AG09319 (cell line): ENCODE measurements around the gene ALX4.

Source experiments
- DNase-seq: peaks from one replicate; pipeline ENCODE4 v3.0.0-alpha.2; 2010; ENCODE audit warnings: low read depth; ENCODE audit errors: extremely low read depth
- CTCF ChIP-seq: IDR thresholded peaks from 2 replicates; pipeline ENCODE4 v1.5.1; 2011; ENCODE audit warnings: low read depth, mild to moderate bottlenecking, inconsistent platforms, low read length, moderate library complexity

The ALX4 gene

GRCh38 chr11:44277196-44278090, 32.5 kb downstream of the ALX4 start:
- no peak for DNase-seq
- TF ChIP-seq CTCF, result no peak

GRCh38 chr11:44275961-44276550, 33.9 kb downstream of the ALX4 start:
- DNase-seq, result no peak

GRCh38 chr11:44275241-44275640, 34.7 kb downstream of the ALX4 start:
- no peak for DNase-seq
- TF ChIP-seq CTCF, result no peak

More at GRCh38 chr11:44275961-44276550, 33.9 kb downstream of the ALX4 start:
- TF ChIP-seq CTCF, result no peak

- DNase-seq, result no peak
- no peak for TF ChIP-seq CTCF
Observed at GRCh38 chr11:44274404-44274803, 35.5 kb downstream of the ALX4 start.

GRCh38 chr11:44271286-44271685, 38.7 kb downstream of the ALX4 start:
- DNase-seq, result no peak
- TF ChIP-seq CTCF, result no peak

- DNase-seq, result no peak
- TF ChIP-seq CTCF, result no peak
Observed at GRCh38 chr11:44270403-44271273, 39.3 kb downstream of the ALX4 start.
